Measurements from ENCODE around the gene TRA2A. TPM values are rescaled to one million over a fixed set of nuclear protein-coding genes. Genes with fewer than 3 reads are reported as not detected.

The TRA2A gene
- total and polyA plus RNA-seq, 10 of the 15 experiments (the other 5 are each of a cell fraction or from before 2014, with no cell fraction given), result 25.0 to 224 (median 91.3) TPM

- no peak overlapping the region for H3K4me3 ChIP-seq
- peak; percentile 43 for ATAC-seq
- H3K79me2 ChIP-seq (ENCODE audit: control insufficient read depth, insufficient read depth, low read length), result peaks cover 89% of the 10 kb centered on the region
- ChIA-PET RAD21 (ENCODE audit: unreplicated experiment) (interaction anchor here (0.6 to 2.8 kb wide), 14 partner anchors 17 to 260 kb away, joined by 3 to 11 read pairs (median 5); no protein-coding TSS in a partner anchor), POLR2A (interaction anchor here (0.7 to 2.6 kb wide), 11 partner anchors 8 to 245 kb away, joined by 3 to 9 read pairs (median 4); partner anchors contain the start of gene IGF2BP3), SMC1A (ENCODE audit: uncharacterized antibody, unreplicated experiment) (interaction anchor here (0.6 to 3.0 kb wide), 25 partner anchors 14 to 250 kb away, joined by 3 to 23 read pairs (median 5); partner anchors contain the start of gene STK31), CTCF (interaction anchor here (0.7 to 3.2 kb wide), 19 partner anchors 9 to 339 kb away, joined by 3 to 27 read pairs (median 5); no protein-coding TSS in a partner anchor)
- FAIRE-seq, result peak; percentile 66
- H3K36me3 ChIP-seq (ENCODE audit: control insufficient read depth in 2 of 2, insufficient read depth in 2 of 2, low read length in 1 of 2), result peaks cover 6 to 15% of the 10 kb centered on the region in 2 experiments
- no peak for DNase-seq (ENCODE audit: low read depth, low spot score)
- peak overlapping the region; percentile 57 for H3K4me2 ChIP-seq (ENCODE audit: control insufficient read depth, insufficient read depth)
- no TSS peak for BruUV-seq (replicated peaks)
- H3K9ac ChIP-seq (ENCODE audit: control insufficient read depth, insufficient read depth, low read length), result no peak overlapping the region
- in situ Hi-C loops (cut with MboI) (no loop called here), intact Hi-C loops (cut with micrococcal nuclease; ENCODE audit: unreplicated experiment) (no loop called here)
- peaks cover 10% of the 10 kb centered on the region for H4K20me1 ChIP-seq (ENCODE audit: control insufficient read depth, insufficient read depth)
- no peaks in the 10 kb centered on the region for H3K27me3 ChIP-seq (replicated peaks in 1 of 2; ENCODE audit: control insufficient read depth in 2 of 2, insufficient read depth in 2 of 2, low read length in 1 of 2)
- 96% methylated on average over 2 of the region's 2 CpGs for WGBS (ENCODE audit: insufficient coverage, insufficient replicate concordance, low lambda C conversion rate, missing lambda C conversion rate)
- H3K4me1 ChIP-seq (ENCODE audit: control insufficient read depth, insufficient read depth, low read length), result peaks cover 5% of the 10 kb centered on the region
- no peak for TF ChIP-seq LARP7 (IDR thresholded peaks at IDR 0.05)
- no peak for TF ChIP-seq MEF2A (IDR thresholded peaks at IDR 0.05; ENCODE audit: insufficient read depth, low read depth, low read length)
- no peak for TF ChIP-seq NR2C2 (IDR thresholded peaks at IDR 0.05; ENCODE audit: borderline replicate concordance, control insufficient read depth, insufficient read length, low read depth)
- no peak for TF ChIP-seq NFXL1 (IDR thresholded peaks at IDR 0.05; ENCODE audit: borderline replicate concordance)
- TF ChIP-seq MAX (IDR thresholded peaks at IDR 0.05; ENCODE audit: low read depth, low read length), result no peak
- H3K27ac ChIP-seq (ENCODE audit: control insufficient read depth, insufficient read depth), result no peak overlapping the region
- H3K9me3 ChIP-seq (replicated peaks; ENCODE audit: control insufficient read depth, insufficient read depth, low read length), result no peaks in the 10 kb centered on the region
- H2AFZ ChIP-seq (ENCODE audit: control insufficient read depth, low read depth, low read length), result no peak overlapping the region
These were observed 8.2 kb downstream of the TRA2A start for GRCh38 chr7:23523486-23524075.

- DNase-seq (ENCODE audit: low read depth, low spot score), result no peak
- no peak for ATAC-seq
- WGBS (ENCODE audit: insufficient coverage, insufficient replicate concordance, low lambda C conversion rate, missing lambda C conversion rate), result 93% methylated on average over 7 of the region's 7 CpGs
- no peak for FAIRE-seq
- CTCF ChIA-PET, result interaction anchor here (0.7 to 3.3 kb wide), 9 partner anchors 9 to 244 kb away, joined by 3 to 14 read pairs (median 3); no protein-coding TSS in a partner anchor
- POLR2A ChIA-PET, result interaction anchor here (0.6 kb wide), 1 partner anchor 30 kb away, joined by 3 read pairs; no protein-coding TSS in a partner anchor
- Histone ChIP-seq H4K20me1 (ENCODE audit: control insufficient read depth, insufficient read depth) (peaks cover 10% of the 10 kb centered on the region), H3K27me3 (replicated peaks in 1 of 2; ENCODE audit: control insufficient read depth in 2 of 2, insufficient read depth in 2 of 2, low read length in 1 of 2) (no peaks in the 10 kb centered on the region), H3K4me2 (ENCODE audit: control insufficient read depth, insufficient read depth) (no peak overlapping the region), H3K4me3 (no peak overlapping the region), H2AFZ (ENCODE audit: control insufficient read depth, low read depth, low read length) (no peak overlapping the region), H3K9ac (ENCODE audit: control insufficient read depth, insufficient read depth, low read length) (no peak overlapping the region), H3K9me3 (replicated peaks; ENCODE audit: control insufficient read depth, insufficient read depth, low read length) (no peaks in the 10 kb centered on the region; the same call in 2 of the 3 replicates), H3K36me3 (ENCODE audit: control insufficient read depth in 2 of 2, insufficient read depth in 2 of 2, low read length in 1 of 2) (peaks cover 14 to 34% of the 10 kb centered on the region in 2 experiments), H3K4me1 (ENCODE audit: control insufficient read depth, insufficient read depth, low read length) (peaks cover 5% of the 10 kb centered on the region), H3K79me2 (ENCODE audit: control insufficient read depth, insufficient read depth, low read length) (peaks cover 69% of the 10 kb centered on the region), H3K27ac (ENCODE audit: control insufficient read depth, insufficient read depth) (no peak overlapping the region)
- RAD21 ChIA-PET (ENCODE audit: unreplicated experiment), result interaction anchor here (1.1 kb wide), 1 partner anchor 163 kb away, joined by 4 read pairs; no protein-coding TSS in a partner anchor
- in situ Hi-C loops (cut with MboI) (no loop called here), intact Hi-C loops (cut with micrococcal nuclease; ENCODE audit: unreplicated experiment) (no loop called here)
- SMC1A ChIA-PET (ENCODE audit: uncharacterized antibody, unreplicated experiment), result interaction anchor here (0.6 to 2.8 kb wide), 6 partner anchors 10 to 162 kb away, joined by 3 to 12 read pairs (median 4); no protein-coding TSS in a partner anchor
- TF ChIP-seq ZNF207 (IDR thresholded peaks at IDR 0.05; ENCODE audit: borderline replicate concordance) (no peak), RAD21 (IDR thresholded peaks at IDR 0.05; ENCODE audit: insufficient read depth, low read depth, low read length) (0 out of 2 replicates have a peak, but pooled peaks have one; percentile 12), JUND (IDR thresholded peaks at IDR 0.05; ENCODE audit: low read depth, low read length) (no peak), SMC3 (IDR thresholded peaks at IDR 0.05; ENCODE audit: borderline replicate concordance, low read length) (peak; percentile 3; the same call in 1 of the 2 replicates), RAD51 (IDR thresholded peaks at IDR 0.05) (no peak), HCFC1 (IDR thresholded peaks at IDR 0.05; ENCODE audit: low read length) (no peak)
- BruUV-seq (replicated peaks), result no TSS peak
These were observed 11.2 kb downstream of the TRA2A start for GRCh38 chr7:23520582-23520981.

Measured in GM12878 (cell line).